ENCODE measurements around the gene GTSF1L. TPM values are rescaled to one million over a fixed set of nuclear protein-coding genes. Genes with fewer than 3 reads are reported as not detected.

Gene GTSF1L
- total and polyA plus RNA-seq, 4 donors: not detected

GRCh38 chr20:43695571-43695970 is 31.2 kb downstream of the GTSF1L start:
- no peaks in the 10 kb centered on the region for H3K4me1 ChIP-seq (ENCODE audit: control insufficient read depth in 4 of 4, insufficient read depth in 4 of 4, low read length in 3 of 4)
- H3K27ac ChIP-seq (ENCODE audit: low read depth in 1 of 2, low read length in 2 of 2): no peak overlapping the region
- no peaks in the 10 kb centered on the region for H3K36me3 ChIP-seq (ENCODE audit: control insufficient read depth in 4 of 4, insufficient read depth in 3 of 4, low read depth in 1 of 4, low read length in 3 of 4)
- DNase-seq (ENCODE audit: low spot score): no peak
- peak; percentile 43 to 63 for TF ChIP-seq HNF4A (conservative IDR thresholded peaks at IDR 0.05)
- TF ChIP-seq YY1 (IDR thresholded peaks at IDR 0.05): no peak
- TF ChIP-seq REST (IDR thresholded peaks at IDR 0.05): no peak
- 89% methylated on average over 8 of the region's 8 CpGs for WGBS
- H3K27me3 ChIP-seq (ENCODE audit: control insufficient read depth in 4 of 4, insufficient read depth in 4 of 4, low read length in 3 of 4): no peaks in the 10 kb centered on the region
- no peak overlapping the region for H3K9ac ChIP-seq (ENCODE audit: low read depth in 1 of 2, low read length in 2 of 2)
- no peak overlapping the region for H3K4me3 ChIP-seq (ENCODE audit: low read depth in 1 of 3, low read length in 3 of 3)
- no peaks in the 10 kb centered on the region for H3K9me3 ChIP-seq (ENCODE audit: control insufficient read depth in 4 of 4, low read length in 3 of 4)

- DNase-seq (ENCODE audit: low spot score): no peak
- WGBS: 80% methylated on average over 3 of the region's 3 CpGs
- H3K4me1 ChIP-seq (ENCODE audit: control insufficient read depth in 4 of 4, insufficient read depth in 4 of 4, low read length in 3 of 4): no peaks in the 10 kb centered on the region
- H3K9me3 ChIP-seq (ENCODE audit: control insufficient read depth in 4 of 4, low read length in 3 of 4): no peaks in the 10 kb centered on the region
- H3K9ac ChIP-seq (ENCODE audit: low read depth in 1 of 2, low read length in 2 of 2): no peak overlapping the region
- H3K27me3 ChIP-seq (ENCODE audit: control insufficient read depth in 4 of 4, insufficient read depth in 4 of 4, low read length in 3 of 4): no peaks in the 10 kb centered on the region
- H3K36me3 ChIP-seq (ENCODE audit: control insufficient read depth in 4 of 4, insufficient read depth in 3 of 4, low read depth in 1 of 4, low read length in 3 of 4): no peaks in the 10 kb centered on the region
- TF ChIP-seq HNF4A (conservative IDR thresholded peaks at IDR 0.05) (peak; percentile 6 to 40), MAX (IDR thresholded peaks at IDR 0.05) (no peak)
- H3K27ac ChIP-seq (ENCODE audit: low read depth in 1 of 2, low read length in 2 of 2): no peak overlapping the region
- H3K4me3 ChIP-seq (ENCODE audit: low read depth in 1 of 3, low read length in 3 of 3): no peak overlapping the region
Measured at GRCh38 chr20:43694763-43695162, 32.0 kb downstream of the GTSF1L start.

GRCh38 chr20:43691928-43692524 is 34.8 kb downstream of the GTSF1L start:
- H3K4me1 ChIP-seq (ENCODE audit: control insufficient read depth in 4 of 4, insufficient read depth in 4 of 4, low read length in 3 of 4): no peaks in the 10 kb centered on the region
- H3K9ac ChIP-seq (ENCODE audit: low read depth in 1 of 2, low read length in 2 of 2): no peak overlapping the region
- no peaks in the 10 kb centered on the region for H3K36me3 ChIP-seq (ENCODE audit: control insufficient read depth in 4 of 4, insufficient read depth in 3 of 4, low read depth in 1 of 4, low read length in 3 of 4)
- H3K9me3 ChIP-seq (ENCODE audit: control insufficient read depth in 4 of 4, low read length in 3 of 4): no peaks in the 10 kb centered on the region
- no peak overlapping the region for H3K27ac ChIP-seq (ENCODE audit: low read depth in 1 of 2, low read length in 2 of 2)
- WGBS: 83% methylated on average over 5 of the region's 5 CpGs
- no peak overlapping the region for H3K4me3 ChIP-seq (ENCODE audit: low read depth in 1 of 3, low read length in 3 of 3)
- no peaks in the 10 kb centered on the region for H3K27me3 ChIP-seq (ENCODE audit: control insufficient read depth in 4 of 4, insufficient read depth in 4 of 4, low read length in 3 of 4)
- DNase-seq (ENCODE audit: low spot score): peak; percentile 89
- TF ChIP-seq RAD21 (IDR thresholded peaks at IDR 0.05) (peak; percentile 85 to 89), CTCF (IDR thresholded peaks at IDR 0.05; ENCODE audit: low read depth, low read length, missing input control) (peak; percentile 64), JUND (IDR thresholded peaks at IDR 0.05) (no peak), NR2F2 (IDR thresholded peaks at IDR 0.05) (no peak), TAF1 (conservative IDR thresholded peaks at IDR 0.05) (no peak), MAX (IDR thresholded peaks at IDR 0.05) (no peak)
